NCI-H526 treated with DMSO at 0.1 percent for 48 hours (cell line): ENCODE measurements around the gene SMYD3.

Experiments used
- DNase-seq: peaks from one replicate; lab custom pipeline; 2025; lab: John Stamatoyannopoulos, UW

SMYD3 gene

GRCh38 chr1:246069581-246069980 is 437.5 kb downstream of the SMYD3 start:
- DNase-seq = no peak

GRCh38 chr1:246068619-246069509 is 438.2 kb downstream of the SMYD3 start:
- no peak for DNase-seq

- DNase-seq = no peak
These were observed 438.9 kb downstream of the SMYD3 start for GRCh38 chr1:246068217-246068512.

GRCh38 chr1:246067432-246068216 is 439.5 kb downstream of the SMYD3 start:
- DNase-seq = no peak

DNA sequence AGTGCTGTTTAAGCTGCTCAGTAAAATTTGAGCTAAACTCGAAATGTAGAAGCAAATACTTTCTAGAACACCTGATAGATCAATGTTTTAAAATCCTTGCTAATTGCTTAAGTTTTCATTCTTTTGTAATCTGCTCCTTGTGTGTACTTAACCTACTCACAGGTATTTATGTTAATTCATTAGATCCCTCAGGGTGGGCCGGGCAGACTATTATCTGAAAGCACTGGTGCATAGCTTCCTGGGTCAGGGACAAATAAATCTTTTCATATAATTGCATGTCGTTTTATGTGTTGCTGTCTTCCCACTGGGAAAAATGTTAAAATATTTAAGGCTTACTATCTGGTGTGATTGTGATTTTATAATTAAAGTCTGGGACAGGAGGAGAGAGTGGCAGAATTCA is 440.5 kb downstream of the SMYD3 start:
- DNase-seq = no peak

- DNase-seq = no peak
These were observed 441.5 kb downstream of the SMYD3 start for GRCh38 chr1:246065592-246065991.

- no peak for DNase-seq
These were observed 442.2 kb downstream of the SMYD3 start for GRCh38 chr1:246064891-246065290.

- DNase-seq = no peak
These were observed 444.0 kb downstream of the SMYD3 start for GRCh38 chr1:246063013-246063616.

DNA sequence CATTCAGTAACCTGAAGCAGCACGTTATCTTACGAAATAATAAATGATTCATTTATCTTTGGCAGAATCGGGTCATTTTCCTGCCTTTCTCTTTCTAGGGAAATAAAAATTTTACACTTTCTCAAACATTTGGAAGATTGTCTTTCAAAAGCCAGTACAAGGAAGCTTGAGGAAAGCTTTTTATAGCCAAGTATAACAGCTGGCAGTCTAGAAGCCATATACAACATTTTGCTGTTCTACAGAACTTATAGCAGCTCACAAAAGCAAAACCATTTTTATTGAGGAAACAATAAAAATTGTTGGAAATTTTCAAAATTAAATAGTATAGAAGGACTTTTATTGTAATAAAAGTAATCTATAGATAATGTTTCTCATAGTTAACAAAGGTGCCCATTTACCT is 448.6 kb downstream of the SMYD3 start:
- DNase-seq = no peak

DNA sequence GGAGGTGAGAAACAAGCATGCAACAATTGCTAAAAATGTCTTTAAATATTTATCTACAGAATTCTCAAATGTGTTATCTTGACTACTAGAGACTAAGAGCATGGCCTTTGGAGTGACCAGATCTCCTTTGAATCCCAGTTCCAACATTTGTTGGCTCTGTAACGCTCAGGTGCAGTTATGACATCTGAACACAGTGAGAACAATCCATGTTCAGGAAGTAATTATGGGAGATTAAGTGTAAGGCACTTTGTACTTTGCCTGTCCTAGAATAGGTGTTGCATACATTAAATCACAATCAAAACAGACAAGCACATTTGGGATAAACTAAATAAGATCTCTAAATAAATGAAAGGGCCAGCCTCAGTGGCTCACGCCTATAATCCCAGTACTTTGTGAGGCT is 454.5 kb downstream of the SMYD3 start:
- no peak for DNase-seq

DNA sequence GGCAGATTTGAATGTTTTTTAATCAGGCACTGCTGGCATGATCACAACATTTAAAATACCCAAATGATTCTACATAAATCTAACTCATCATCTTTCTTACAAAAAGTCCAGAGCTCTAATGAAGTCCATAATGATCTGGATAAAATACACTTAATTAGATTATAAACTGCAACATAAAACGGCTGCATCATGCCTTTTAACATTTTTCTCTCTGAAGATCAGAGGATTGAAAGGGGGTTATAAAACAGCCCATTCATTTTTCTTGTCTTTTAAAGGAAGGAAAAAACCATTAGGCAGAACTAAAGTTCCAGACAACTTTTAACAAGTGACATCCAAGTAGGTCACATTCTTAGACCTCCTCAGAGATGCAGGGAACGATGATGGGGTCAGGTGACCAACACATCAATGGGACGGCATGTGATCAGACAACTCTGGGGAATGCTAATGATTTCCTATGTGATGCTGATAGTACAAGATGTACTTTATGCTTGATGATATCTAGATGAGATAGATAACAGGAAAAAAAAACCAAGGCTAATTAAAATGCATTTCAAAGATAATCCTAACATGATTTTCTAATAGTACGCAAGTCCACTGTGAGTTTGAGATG is 455.1 kb downstream of the SMYD3 start:
- DNase-seq = no peak

DNA sequence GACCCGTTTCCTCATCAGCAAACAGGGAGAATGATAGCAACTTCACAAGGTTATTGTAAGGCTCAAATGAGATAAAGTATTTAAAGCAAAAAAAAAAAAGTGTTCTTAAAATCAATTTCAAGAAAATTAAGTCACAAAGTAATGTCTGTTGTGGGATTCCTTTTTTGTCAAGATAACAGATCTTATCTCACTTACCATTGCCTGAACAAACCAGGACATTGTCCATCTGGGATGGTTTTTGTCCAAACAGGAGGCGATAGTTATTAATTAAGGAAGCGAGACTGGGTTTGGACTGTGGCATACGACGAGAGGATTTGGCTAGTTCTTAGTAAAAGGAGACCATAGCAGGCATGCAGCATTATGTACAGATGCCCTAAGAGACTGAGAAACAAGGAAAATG is 458.4 kb downstream of the SMYD3 start:
- DNase-seq = no peak

- DNase-seq = no peak
These were observed 463.5 kb downstream of the SMYD3 start for GRCh38 chr1:246043556-246043955.

DNA sequence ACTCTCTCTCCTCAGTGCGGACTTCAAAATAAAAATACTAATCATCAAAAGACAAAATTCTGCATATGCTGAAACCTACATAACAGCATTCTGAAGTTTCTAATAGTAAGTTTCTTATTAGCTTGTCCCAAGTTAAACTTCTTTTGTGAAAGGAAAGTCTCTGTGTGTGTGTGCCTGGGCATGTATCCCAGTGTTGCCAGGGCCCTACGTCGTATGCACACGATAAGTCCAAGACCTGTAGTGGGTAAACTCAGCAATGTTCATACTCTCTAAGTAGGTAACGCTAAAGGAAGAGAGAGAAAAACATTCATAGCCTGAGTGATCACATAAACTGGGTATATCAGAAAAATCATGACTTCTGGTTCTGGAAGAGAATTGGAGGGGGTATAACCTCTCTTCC is 465.7 kb downstream of the SMYD3 start:
- DNase-seq = no peak

DNA sequence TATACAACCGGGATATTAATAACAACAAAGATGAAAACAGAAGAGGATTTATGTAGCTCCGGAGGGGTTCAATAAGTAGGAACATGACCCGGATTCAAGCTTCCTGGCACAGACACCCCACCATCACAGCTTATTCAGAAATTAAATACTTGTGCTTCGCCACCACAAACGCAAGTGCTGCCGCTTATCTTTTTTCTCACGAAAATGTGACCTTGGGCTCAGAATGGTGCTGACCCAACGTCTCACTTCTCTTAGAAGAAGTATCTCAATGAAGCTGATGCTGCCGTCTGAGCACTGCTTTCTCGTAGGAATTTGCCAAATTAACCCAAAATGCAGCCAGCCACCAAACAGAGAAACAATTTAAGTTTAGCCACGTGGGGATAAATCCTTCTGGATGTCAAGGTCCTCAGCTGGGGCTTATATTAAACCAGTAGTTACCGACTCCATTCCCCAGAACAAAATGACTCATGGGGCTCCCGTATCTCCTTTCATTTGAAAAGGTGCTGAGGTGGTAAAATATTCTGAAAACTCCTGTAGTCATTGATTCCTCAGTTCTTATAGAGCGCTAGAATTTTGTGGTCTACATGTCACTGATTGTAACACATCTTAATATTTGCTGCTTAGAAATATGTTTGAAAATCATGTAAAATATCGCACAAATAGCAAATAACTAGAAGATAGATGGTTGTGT is 466.7 kb downstream of the SMYD3 start:
- DNase-seq = no peak

- DNase-seq = no peak
These were observed 467.5 kb downstream of the SMYD3 start for GRCh38 chr1:246039584-246039983.

GRCh38 chr1:246037832-246038231 is 469.2 kb downstream of the SMYD3 start:
- DNase-seq = no peak

DNA sequence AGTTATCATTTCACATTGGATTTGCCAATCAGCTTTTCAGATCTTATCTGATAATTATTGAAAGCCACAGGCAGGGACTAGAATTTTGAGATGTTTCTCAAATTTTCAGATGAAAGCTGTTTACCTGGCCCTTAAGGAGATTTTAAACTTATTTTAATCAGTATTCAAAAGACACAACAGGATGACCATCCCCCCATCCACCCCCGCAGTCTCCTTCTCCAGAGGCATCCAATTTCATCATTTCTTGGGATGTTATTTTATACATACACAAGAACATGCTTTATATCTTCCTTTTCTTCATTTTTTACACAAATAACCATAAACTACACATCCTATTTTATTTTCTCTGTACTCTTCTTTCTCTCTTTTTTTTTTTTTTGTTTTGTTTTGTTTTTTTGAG is 470.9 kb downstream of the SMYD3 start:
- DNase-seq = no peak

DNA sequence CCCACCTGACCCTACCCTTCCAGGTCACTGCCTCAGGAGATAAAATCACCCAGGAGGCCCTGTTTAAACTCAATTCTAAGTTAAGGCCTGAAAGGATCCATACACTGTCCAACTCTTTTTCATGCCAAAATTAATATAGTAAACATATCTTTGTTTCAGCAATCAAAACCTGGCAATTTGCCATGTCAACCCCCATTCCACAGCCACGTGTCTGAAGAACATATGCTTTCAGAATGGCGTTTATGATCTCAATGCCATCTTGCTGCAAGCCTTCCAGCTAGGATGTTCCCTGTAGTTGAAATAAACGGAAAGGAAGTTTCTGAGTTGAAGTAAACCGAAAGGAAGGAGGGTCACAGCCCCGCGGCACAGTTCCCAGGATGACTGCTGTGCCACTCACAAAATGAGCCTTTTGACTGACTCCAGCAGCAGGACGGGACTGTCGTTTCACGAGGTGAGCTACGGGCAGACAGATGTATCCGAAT is 472.0 kb downstream of the SMYD3 start:
- DNase-seq = no peak

DNA sequence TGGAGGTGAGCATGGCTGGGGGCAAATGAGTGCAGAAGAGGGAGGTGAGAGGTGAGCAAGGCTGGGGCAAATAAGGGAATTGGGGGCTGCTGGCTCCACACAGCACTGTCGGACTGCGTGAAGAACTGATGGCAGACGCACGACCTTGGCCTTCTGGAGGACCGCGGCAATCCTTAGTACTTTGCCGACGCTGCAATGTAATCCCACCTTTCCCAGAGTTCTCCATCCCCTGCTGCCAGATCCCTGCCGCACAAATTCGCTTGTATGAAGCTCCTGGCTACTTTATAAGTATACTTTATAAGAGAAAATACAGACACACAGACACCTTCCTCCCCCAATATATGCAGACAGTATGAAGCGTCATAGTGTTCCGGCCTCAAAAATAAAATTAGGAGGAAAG is 472.4 kb downstream of the SMYD3 start:
- no peak for DNase-seq

DNA sequence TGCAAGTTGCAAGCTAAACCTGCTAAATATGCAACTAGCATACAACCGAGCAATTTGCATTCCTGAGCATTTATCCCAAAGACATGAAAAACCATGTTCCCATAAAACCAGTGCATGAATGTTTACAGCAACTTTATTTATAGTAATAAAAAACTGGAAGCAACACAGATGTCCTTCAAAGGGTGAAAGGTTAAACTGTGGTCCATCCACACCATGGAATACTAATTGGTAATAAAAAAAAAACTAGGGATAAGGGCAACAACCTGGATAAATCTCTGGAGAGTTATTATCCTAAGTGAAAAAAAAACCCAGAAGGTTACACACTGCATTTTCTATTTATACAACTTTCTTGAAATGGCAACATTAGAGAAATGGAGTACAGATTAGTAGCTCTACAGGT is 474.1 kb downstream of the SMYD3 start:
- no peak for DNase-seq

GRCh38 chr1:246032031-246032551 is 475.0 kb downstream of the SMYD3 start:
- DNase-seq = no peak
